ENCODE data around the gene RUSF1. TPM values are rescaled to one million over a fixed set of nuclear protein-coding genes. Genes with fewer than 3 reads are reported as not detected.

The RUSF1 gene
- total and polyA plus RNA-seq, 7 experiments from 2014 or later = 22.8 to 118 (median 66.6) TPM

- peak overlapping the region in 5 of 9 donors; percentile 17 to 59 (median 36) for H3K27ac Mint-ChIP-seq
These were observed 51.2 kb downstream of the RUSF1 start for GRCh38 chr16:31456988-31457360.

DNA sequence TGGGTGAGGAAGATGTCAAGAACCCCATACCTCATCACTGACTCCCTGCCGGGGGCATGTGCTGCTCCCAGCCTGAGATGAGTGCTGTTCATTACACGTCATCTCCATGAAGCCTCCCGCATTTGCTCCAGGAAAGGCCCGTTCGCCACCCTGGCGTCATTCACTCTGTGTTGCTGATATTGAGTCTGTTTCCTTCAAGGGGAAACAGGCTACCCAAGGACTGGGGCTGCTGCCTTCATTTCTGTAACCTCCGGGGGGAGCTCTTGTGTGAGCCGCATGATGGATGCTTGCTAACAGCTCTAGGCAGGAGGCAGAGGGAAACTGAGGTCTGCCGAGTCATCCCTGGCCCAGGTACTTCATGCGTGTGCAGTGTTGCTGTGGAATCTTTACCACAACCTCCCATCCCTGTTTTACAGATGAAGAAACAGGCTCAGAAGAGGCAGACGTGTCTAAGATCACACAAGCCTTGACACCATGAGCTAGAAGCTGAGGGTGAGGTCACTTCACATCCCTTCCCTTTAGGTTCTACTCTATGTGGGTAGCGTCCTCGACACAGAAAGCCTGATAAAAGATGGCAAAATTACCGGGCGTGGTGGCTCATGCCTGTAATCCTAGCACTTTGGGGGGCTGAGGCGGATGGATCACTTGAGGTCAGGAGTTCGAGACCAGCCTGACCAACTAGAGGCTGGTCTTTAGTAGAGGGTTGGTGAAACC is 52.4 kb downstream of the RUSF1 start:
- Histone ChIP-seq H3K36me3 (ENCODE audit: control insufficient read depth in 2 of 3, insufficient read depth in 3 of 3, low read length in 3 of 3) (no peaks in the 10 kb centered on the region), H3K4me3 (ENCODE audit: low read length) (no peak overlapping the region), H3K27ac (ENCODE audit: low read depth, low read length) (no peak overlapping the region), H3K27me3 (ENCODE audit: control insufficient read depth in 2 of 2, insufficient read depth in 2 of 2, low read length in 2 of 2) (no peaks in the 10 kb centered on the region), H3K4me1 (ENCODE audit: control insufficient read depth in 2 of 2, insufficient read depth in 2 of 2, low read length in 2 of 2) (peaks cover 31 to 37% of the 10 kb centered on the region in 2 donors), H3K9me3 (ENCODE audit: control insufficient read depth in 2 of 3, low read length in 3 of 3) (no peaks in the 10 kb centered on the region)
- Mint-ChIP-seq H3K27me3 (no peaks in the 10 kb centered on the region), H3K36me3 (peaks cover 0 to 9% (median 0%) of the 10 kb centered on the region in 5 donors), H3K4me1 (peaks cover 28 to 63% (median 55%) of the 10 kb centered on the region in 7 donors), H3K4me3 (peak overlapping the region in 9 of 10 donors; percentile 12 to 88 (median 34)), H3K27ac (peak overlapping the region; percentile 50 to 88 (median 62)), H3K9me3 (peaks cover 0 to 2% (median 0%) of the 10 kb centered on the region in 11 donors)
- no peak for ATAC-seq
- intact Hi-C loops (cut with micrococcal nuclease) = loop anchor here (5.0 kb wide), 2 partner anchors 253 to 758 kb away; partner anchors contain the start of genes PYCARD (in 1 of the 2) and SRCAP (in 1 of the 2)
- POLR2A ChIA-PET = interaction anchor here (0.6 to 1.9 kb wide), 7 partner anchors 21 to 414 kb away, joined by 3 to 8 read pairs (median 3); partner anchors contain the start of genes FUS, RUSF1, ZNF646 and ZNF668
- CTCF ChIA-PET = interaction anchor here (0.5 to 1.3 kb wide), 3 partner anchors 30 to 413 kb away, joined by 3 to 5 read pairs (median 4); no protein-coding TSS in a partner anchor
- peak in 2 of 9 donors; percentile 31 to 32 for DNase-seq

More at GRCh38 chr16:31456988-31457360, 51.2 kb downstream of the RUSF1 start:
- intact Hi-C loops (cut with micrococcal nuclease) = loop anchor here (5.0 kb wide), 2 partner anchors 255 to 760 kb away; partner anchors contain the start of genes PYCARD (in 1 of the 2) and SRCAP (in 1 of the 2)
- ATAC-seq (no peak), DNase-seq (no peak)
- no peaks in the 10 kb centered on the region for H3K27me3 Mint-ChIP-seq
- Histone ChIP-seq H3K27me3 (ENCODE audit: control insufficient read depth in 2 of 2, insufficient read depth in 2 of 2, low read length in 2 of 2) (no peaks in the 10 kb centered on the region), H3K27ac (ENCODE audit: low read depth, low read length) (peak overlapping the region; percentile 16), H3K4me3 (ENCODE audit: low read length) (no peak overlapping the region), H3K36me3 (ENCODE audit: control insufficient read depth in 2 of 3, insufficient read depth in 3 of 3, low read length in 3 of 3) (peaks cover 0 to 4% (median 0%) of the 10 kb centered on the region in 3 experiments), H3K4me1 (ENCODE audit: control insufficient read depth in 2 of 2, insufficient read depth in 2 of 2, low read length in 2 of 2) (peaks cover 32 to 37% of the 10 kb centered on the region in 2 donors), H3K9me3 (ENCODE audit: control insufficient read depth in 2 of 3, low read length in 3 of 3) (no peaks in the 10 kb centered on the region)
- POLR2A ChIA-PET = interaction anchor here (0.8 to 5.2 kb wide), 7 partner anchors 19 to 412 kb away, joined by 3 to 69 read pairs (median 6); partner anchors contain the start of genes FUS, KAT8, RUSF1 and ZNF646
- peaks cover 30 to 60% (median 55%) of the 10 kb centered on the region in 7 donors for H3K4me1 Mint-ChIP-seq
- peaks cover 0 to 9% (median 0%) of the 10 kb centered on the region in 5 donors for H3K36me3 Mint-ChIP-seq
- peaks cover 0 to 2% (median 0%) of the 10 kb centered on the region in 11 donors for H3K9me3 Mint-ChIP-seq
- peak overlapping the region in 6 of 10 donors; percentile 21 to 96 (median 91) for H3K4me3 Mint-ChIP-seq
- CTCF ChIA-PET = interaction anchor here (0.7 to 3.4 kb wide), 3 partner anchors 14 to 1007 kb away, joined by 5 to 11 read pairs (median 6); partner anchors contain the start of gene ZNF843

- no peak for DNase-seq
- Histone ChIP-seq H3K27me3 (ENCODE audit: control insufficient read depth in 2 of 2, insufficient read depth in 2 of 2, low read length in 2 of 2) (no peaks in the 10 kb centered on the region), H3K4me3 (ENCODE audit: low read length) (no peak overlapping the region), H3K9me3 (ENCODE audit: control insufficient read depth in 2 of 3, low read length in 3 of 3) (no peaks in the 10 kb centered on the region), H3K36me3 (ENCODE audit: control insufficient read depth in 2 of 3, insufficient read depth in 3 of 3, low read length in 3 of 3) (no peaks in the 10 kb centered on the region), H3K27ac (ENCODE audit: low read depth, low read length) (no peak overlapping the region), H3K4me1 (ENCODE audit: control insufficient read depth in 2 of 2, insufficient read depth in 2 of 2, low read length in 2 of 2) (peaks cover 23 to 29% of the 10 kb centered on the region in 2 donors)
- Mint-ChIP-seq H3K4me3 (no peak overlapping the region), H3K36me3 (peaks cover 0 to 9% (median 0%) of the 10 kb centered on the region in 5 donors), H3K4me1 (peaks cover 22 to 57% (median 46%) of the 10 kb centered on the region in 7 donors), H3K27me3 (no peaks in the 10 kb centered on the region), H3K9me3 (peaks cover 0 to 2% (median 0%) of the 10 kb centered on the region in 11 donors), H3K27ac (peak overlapping the region in 8 of 9 donors; percentile 10 to 76 (median 44))
- intact Hi-C loops (cut with micrococcal nuclease) = no loop called here
- ChIA-PET POLR2A (interaction anchor here (0.6 to 1.0 kb wide), 2 partner anchors 25 to 264 kb away, joined by 3 read pairs; no protein-coding TSS in a partner anchor), CTCF (interaction anchor here (1.3 kb wide), 1 partner anchor 471 kb away, joined by 3 read pairs; no protein-coding TSS in a partner anchor)
- peak; percentile 48 for ATAC-seq
These were observed 54.7 kb downstream of the RUSF1 start for GRCh38 chr16:31453255-31454204.

DNA sequence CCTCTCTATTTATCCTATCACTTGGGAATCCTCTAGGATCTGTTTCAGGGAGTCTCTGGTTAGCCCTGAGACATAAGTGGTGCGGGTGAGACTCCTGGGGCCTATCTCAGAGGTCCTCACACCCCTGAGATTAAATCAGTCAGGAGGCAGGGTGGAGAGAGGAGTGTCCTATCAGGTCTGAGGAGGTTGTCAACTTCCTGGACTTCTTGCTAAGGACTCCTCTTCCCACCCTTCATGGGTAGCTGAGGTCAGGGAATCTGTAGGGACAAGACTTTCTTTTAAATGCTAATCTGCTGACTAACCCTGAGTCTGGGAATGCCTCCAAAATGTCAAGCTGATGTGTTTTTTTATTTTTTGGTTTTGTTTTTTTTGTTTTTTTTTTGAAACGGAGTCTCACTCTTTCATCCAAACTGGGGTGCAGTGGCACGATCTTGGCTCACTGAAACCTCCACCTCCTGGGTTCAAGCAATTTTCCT is 55.5 kb downstream of the RUSF1 start:
- H3K9me3 ChIP-seq (ENCODE audit: control insufficient read depth in 2 of 3, low read length in 3 of 3) = no peaks in the 10 kb centered on the region
- intact Hi-C loops (cut with micrococcal nuclease) = no loop called here
- no peak overlapping the region for H3K4me3 Mint-ChIP-seq
- H3K27ac ChIP-seq (ENCODE audit: low read depth, low read length) = no peak overlapping the region
- DNase-seq (no peak), ATAC-seq (no peak)
- no peaks in the 10 kb centered on the region for H3K27me3 Mint-ChIP-seq
- peaks cover 0 to 5% (median 0%) of the 10 kb centered on the region in 5 donors for H3K36me3 Mint-ChIP-seq
- no peaks in the 10 kb centered on the region for H3K36me3 ChIP-seq (ENCODE audit: control insufficient read depth in 2 of 3, insufficient read depth in 3 of 3, low read length in 3 of 3)
- H3K9me3 Mint-ChIP-seq = no peaks in the 10 kb centered on the region
- peaks cover 17 to 21% of the 10 kb centered on the region in 2 donors for H3K4me1 ChIP-seq (ENCODE audit: control insufficient read depth in 2 of 2, insufficient read depth in 2 of 2, low read length in 2 of 2)
- CTCF ChIA-PET = interaction anchor here (0.6 to 1.3 kb wide), 3 partner anchors 8 to 470 kb away, joined by 3 to 5 read pairs (median 3); no protein-coding TSS in a partner anchor
- H3K27ac Mint-ChIP-seq = peak overlapping the region in 7 of 9 donors; percentile 24 to 81 (median 46)
- no peaks in the 10 kb centered on the region for H3K27me3 ChIP-seq (ENCODE audit: control insufficient read depth in 2 of 2, insufficient read depth in 2 of 2, low read length in 2 of 2)
- POLR2A ChIA-PET = interaction anchor here (0.6 to 1.0 kb wide), 4 partner anchors 8 to 263 kb away, joined by 3 read pairs; no protein-coding TSS in a partner anchor
- peaks cover 19 to 51% (median 39%) of the 10 kb centered on the region in 7 donors for H3K4me1 Mint-ChIP-seq
- H3K4me3 ChIP-seq (ENCODE audit: low read length) = no peak overlapping the region

- intact Hi-C loops (cut with micrococcal nuclease) = no loop called here
- Mint-ChIP-seq H3K36me3 (peaks cover 0 to 5% (median 0%) of the 10 kb centered on the region in 5 donors), H3K27me3 (no peaks in the 10 kb centered on the region), H3K27ac (peak overlapping the region in 5 of 9 donors; percentile 24 to 84 (median 28)), H3K4me3 (no peak overlapping the region), H3K9me3 (no peaks in the 10 kb centered on the region), H3K4me1 (peaks cover 19 to 47% (median 33%) of the 10 kb centered on the region in 7 donors)
- H3K9me3 ChIP-seq (ENCODE audit: control insufficient read depth in 2 of 3, low read length in 3 of 3) = no peaks in the 10 kb centered on the region
- H3K36me3 ChIP-seq (ENCODE audit: control insufficient read depth in 2 of 3, insufficient read depth in 3 of 3, low read length in 3 of 3) = no peaks in the 10 kb centered on the region
- CTCF ChIA-PET = interaction anchor here (0.6 to 1.3 kb wide), 3 partner anchors 9 to 469 kb away, joined by 3 to 5 read pairs (median 3); no protein-coding TSS in a partner anchor
- no peaks in the 10 kb centered on the region for H3K27me3 ChIP-seq (ENCODE audit: control insufficient read depth in 2 of 2, insufficient read depth in 2 of 2, low read length in 2 of 2)
- POLR2A ChIA-PET = interaction anchor here (0.6 to 1.0 kb wide), 3 partner anchors 9 to 334 kb away, joined by 3 read pairs; partner anchors contain the start of gene KAT8
- no peak for DNase-seq
- H3K4me1 ChIP-seq (ENCODE audit: control insufficient read depth in 2 of 2, insufficient read depth in 2 of 2, low read length in 2 of 2) = peaks cover 8 to 12% of the 10 kb centered on the region in 2 donors
- no peak overlapping the region for H3K4me3 ChIP-seq (ENCODE audit: low read length)
- ATAC-seq = no peak
- no peak overlapping the region for H3K27ac ChIP-seq (ENCODE audit: low read depth, low read length)
These were observed 56.4 kb downstream of the RUSF1 start for GRCh38 chr16:31451681-31452351.

Measured in naive thymus-derived CD4-positive, alpha-beta T cell (primary cell).